Kidney (tissue), 14 donors: ENCODE results near the gene SYTL1. TPM values are rescaled to one million over a fixed set of nuclear protein-coding genes. Genes with fewer than 3 reads are reported as not detected.
A peak's percentile ranks its signal among the peaks of the same experiment; 100 is the strongest.

Source experiments
- DNase-seq, 5 donors: peaks; one replicate each; pipeline ENCODE4 v3.0.0-alpha.2; 2013 to 2020
- FAIRE-seq: peaks from 2 replicates; lab custom pipeline; 2012; peaks lifted over from hg19 to GRCh38; lab: Jason Lieb, UNC
- H3K27ac ChIP-seq, 2 donors: one replicate each; pipeline ENCODE4 v1.7.0; 2013; ENCODE audit warnings: low read depth in 2 of 2, low read length in 2 of 2, inconsistent platforms in 1 of 2
- H3K27me3 ChIP-seq: one replicate; pipeline ENCODE4 v1.7.1; 2013; ENCODE audit warnings: low read length, inconsistent platforms; ENCODE audit not compliant: control insufficient read depth, insufficient read depth
- H3K36me3 ChIP-seq, 3 donors: one replicate each; pipeline versions ENCODE4 v1.7.0 to v1.7.1; 2013; ENCODE audit warnings: low read length in 3 of 3, control low read depth in 1 of 3, inconsistent platforms in 1 of 3; ENCODE audit not compliant: insufficient read depth in 3 of 3, control insufficient read depth in 2 of 3
- H3K4me1 ChIP-seq, 3 donors: one replicate each; pipeline versions ENCODE4 v1.7.0 to v1.7.1; 2013; ENCODE audit warnings: low read length in 3 of 3, inconsistent platforms in 1 of 3, low read depth in 1 of 3; ENCODE audit not compliant: control insufficient read depth in 2 of 3, insufficient read depth in 2 of 3
- H3K4me3 ChIP-seq, 3 donors: one replicate each; pipeline versions ENCODE4 v1.7.0 to v1.8.1; 2013; ENCODE audit warnings: low read length in 3 of 3, control low read depth in 1 of 3, inconsistent platforms in 1 of 3
- H3K9ac ChIP-seq, 3 donors: one replicate each; pipeline versions ENCODE4 v1.7.0 to v1.7.1; 2013; ENCODE audit warnings: low read length in 3 of 3, control low read depth in 1 of 3, inconsistent platforms in 1 of 3
- H3K9me3 ChIP-seq, 3 donors: one replicate each; pipeline versions ENCODE4 v1.7.0 to v1.7.1; 2013; ENCODE audit warnings: low read length in 3 of 3, control low read depth in 1 of 3, inconsistent platforms in 1 of 3; ENCODE audit not compliant: control insufficient read depth in 2 of 3, insufficient read depth in 1 of 3
- intact Hi-C: fragments of 100-400 bp; cut with DNase I; formaldehyde crosslinking; loops from one replicate; pipeline ENCODE4 v1.11.1; 2022
- polyA plus RNA-seq: library from polyadenylated mRNA; stranded (reverse); fragments of 350-450 nt; fragmentation: Illumina TruSeq; extraction: RNeasy Lipid Tissue Mini Kit (QIAGEN cat#74804); gene quantifications from one replicate; pipeline ENCODE4 v1.2.3, GENCODE V29; 2014; ENCODE audit warnings: low read depth, low replicate concordance; ENCODE audit not compliant: insufficient read depth
- total RNA-seq: library from RNA; stranded (reverse); fragmentation: NEBNext Ultra II Directional; extraction: Animal tissue kit (Norgen Biotek cat#: 25700); gene quantifications from one replicate; pipeline ENCODE4 v1.2.1, GENCODE V29; 2021
- TF ChIP-seq, protein P1 (sequence below): IDR thresholded peaks from 3 replicates; pipeline ENCODE4 v1.5.1; 2012; ENCODE audit warnings: mild to moderate bottlenecking, moderate library complexity, borderline replicate concordance; ENCODE audit not compliant: insufficient read depth; ENCODE audit errors: extremely low read depth
- donor health status: control.
- donor health status: control.
- donor health status: control.
- donor health status: control.
- donor health status: control.
- donor health status: DM: yes; HTN: yes; CAD: no.
- donor health status: Normal renal cell carcinoma (clear cell type).

SYTL1 gene
- total and polyA plus RNA-seq, 2 donors from 2014 or later: 5.9 to 19.3 TPM

DNA sequence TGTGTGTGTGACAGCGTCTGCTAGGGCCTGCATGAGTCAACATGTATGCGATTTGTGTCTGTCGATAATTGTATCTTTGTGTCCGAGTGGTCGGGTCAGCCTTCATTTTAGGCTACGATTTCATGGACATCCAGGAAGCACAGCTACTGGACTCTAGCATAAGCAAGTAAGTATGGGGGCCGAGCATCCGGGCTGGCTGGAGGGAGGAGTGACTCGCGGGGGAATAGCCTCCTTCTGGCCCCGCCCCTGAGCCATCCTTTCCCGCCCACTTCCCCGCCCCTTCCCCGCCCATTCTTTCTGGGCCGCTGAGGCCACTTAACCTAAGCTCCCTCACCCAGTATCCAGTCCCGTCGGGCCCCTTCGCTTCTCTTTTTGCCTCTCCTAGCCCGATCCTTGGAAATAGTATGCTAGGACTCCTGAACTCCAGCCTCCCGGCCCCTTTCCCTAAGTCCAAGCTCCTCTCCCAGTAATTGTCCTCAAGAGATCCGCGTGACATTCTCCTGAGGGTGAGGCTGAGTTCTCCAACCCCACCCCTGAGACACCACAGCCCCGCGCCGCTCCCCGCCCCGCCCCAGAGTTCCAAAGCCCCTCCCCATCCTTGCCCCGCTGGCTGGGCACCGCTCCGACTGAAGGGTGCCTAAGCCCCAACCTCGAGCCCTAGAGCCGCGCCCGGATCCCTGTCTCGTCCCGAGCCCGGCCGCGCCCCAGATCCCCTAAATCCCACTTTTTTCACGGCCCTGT lies 23.7 kb downstream of the SYTL1 start:
- H3K36me3 ChIP-seq: peaks cover 0 to 20% (median 9%) of the 10 kb centered on the region in 3 donors
- no peaks in the 10 kb centered on the region for H3K27me3 ChIP-seq
- intact Hi-C loops: no loop called here
- FAIRE-seq (no peak), DNase-seq (peak; percentile 95 to 98 (median 95))
- peak overlapping the region; percentile 58 to 79 (median 77) for H3K4me3 ChIP-seq
- H3K27ac ChIP-seq: peak overlapping the region; percentile 92 to 95
- H3K4me1 ChIP-seq: peaks cover 0 to 19% (median 14%) of the 10 kb centered on the region in 3 donors
- no peaks in the 10 kb centered on the region for H3K9me3 ChIP-seq
- TF ChIP-seq, protein P1, sequence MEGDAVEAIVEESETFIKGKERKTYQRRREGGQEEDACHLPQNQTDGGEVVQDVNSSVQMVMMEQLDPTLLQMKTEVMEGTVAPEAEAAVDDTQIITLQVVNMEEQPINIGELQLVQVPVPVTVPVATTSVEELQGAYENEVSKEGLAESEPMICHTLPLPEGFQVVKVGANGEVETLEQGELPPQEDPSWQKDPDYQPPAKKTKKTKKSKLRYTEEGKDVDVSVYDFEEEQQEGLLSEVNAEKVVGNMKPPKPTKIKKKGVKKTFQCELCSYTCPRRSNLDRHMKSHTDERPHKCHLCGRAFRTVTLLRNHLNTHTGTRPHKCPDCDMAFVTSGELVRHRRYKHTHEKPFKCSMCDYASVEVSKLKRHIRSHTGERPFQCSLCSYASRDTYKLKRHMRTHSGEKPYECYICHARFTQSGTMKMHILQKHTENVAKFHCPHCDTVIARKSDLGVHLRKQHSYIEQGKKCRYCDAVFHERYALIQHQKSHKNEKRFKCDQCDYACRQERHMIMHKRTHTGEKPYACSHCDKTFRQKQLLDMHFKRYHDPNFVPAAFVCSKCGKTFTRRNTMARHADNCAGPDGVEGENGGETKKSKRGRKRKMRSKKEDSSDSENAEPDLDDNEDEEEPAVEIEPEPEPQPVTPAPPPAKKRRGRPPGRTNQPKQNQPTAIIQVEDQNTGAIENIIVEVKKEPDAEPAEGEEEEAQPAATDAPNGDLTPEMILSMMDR: no peak
- H3K9ac ChIP-seq: peak overlapping the region in 1 of 3 donors; percentile 69

DNA sequence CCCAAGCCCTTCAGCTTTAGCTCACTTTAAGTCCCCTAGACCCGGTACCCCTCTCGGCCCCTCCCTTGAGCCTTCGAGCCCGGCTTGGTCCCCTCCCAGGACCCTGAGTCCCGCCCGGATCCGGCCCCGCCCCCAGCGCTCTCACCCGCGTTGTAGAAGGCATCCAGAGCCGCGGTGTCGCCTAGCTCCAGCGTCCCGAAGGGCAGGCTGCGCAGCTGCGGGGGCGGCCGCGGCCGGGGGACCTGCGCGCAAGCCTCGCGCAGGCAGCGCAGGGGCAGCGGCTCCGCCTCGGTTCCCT lies 24.2 kb downstream of the SYTL1 start:
- intact Hi-C loops: no loop called here
- Histone ChIP-seq H3K4me3 (peak overlapping the region in 2 of 3 donors; percentile 65 to 79), H3K36me3 (peaks cover 0 to 20% (median 9%) of the 10 kb centered on the region in 3 donors), H3K27me3 (no peaks in the 10 kb centered on the region), H3K27ac (peak overlapping the region; percentile 92 to 95), H3K9ac (peak overlapping the region in 1 of 3 donors; percentile 69), H3K4me1 (peaks cover 0 to 19% (median 14%) of the 10 kb centered on the region in 3 donors), H3K9me3 (no peaks in the 10 kb centered on the region)
- peak; percentile 86 to 97 (median 93) for DNase-seq
- TF ChIP-seq, protein P1: no peak
- no peak for FAIRE-seq

- intact Hi-C loops: no loop called here
- no peaks in the 10 kb centered on the region for H3K9me3 ChIP-seq
- H3K36me3 ChIP-seq: peaks cover 0 to 20% (median 7%) of the 10 kb centered on the region in 3 donors
- DNase-seq: peak; percentile 84 to 98 (median 89)
- H3K27ac ChIP-seq: peak within 1 kb of the TSS; percentile 95 to 97
- H3K4me3 ChIP-seq: peak within 1 kb of the TSS; percentile 40 to 79 (median 65)
- peak within 1 kb of the TSS in 2 of 3 donors; percentile 52 to 89 for H3K9ac ChIP-seq
- no peaks in the 10 kb centered on the region for H3K27me3 ChIP-seq
- FAIRE-seq: no peak
- TF ChIP-seq, protein P1: peak; percentile 23
- H3K4me1 ChIP-seq: peaks cover 0 to 19% (median 14%) of the 10 kb centered on the region in 3 donors
Measured at GRCh38 chr1:27366411-27367159, 24.8 kb downstream of the SYTL1 start, which contains the start of gene MAP3K6. MAP3K6 (minus strand) TSS chr1:27366961; CDS start chr1:27366597, 364 bp downstream.
